IMR-90 (cell line): ENCODE results near the gene DENND6B. TPM values are rescaled to one million over a fixed set of nuclear protein-coding genes. Genes with fewer than 3 reads are reported as not detected.
"Not testable (repeated sequence)": the region's sequence is repeated elsewhere in the genome, so short reads cannot be mapped to it uniquely, and the experiment has no call there.

Experiments used
- ATAC-seq: fragments of 200-7000 bp; cut with Tn5 transposase; 2 replicates; pipeline ENCODE4 v1.9.1; 2020; ENCODE audit warnings: low read depth, mild to moderate bottlenecking, moderate library complexity
- BruUV-seq: library from RNA; stranded (reverse); fragments of 400-500 nt; replicated peaks from 2 replicates; lab custom pipeline; 2021; lab: Mats Ljungman, UMichigan
- CTCF ChIA-PET: fragments of 300-600 bp; formaldehyde crosslinking; extraction: SDS; loops from one replicate; lab custom pipeline; 2021; ENCODE audit warnings: antibody characterized with exemption; lab: Yijun Ruan, JAX
- POLR2A ChIA-PET: fragments of 300-600 bp; sonication (Branson Sonifier 250); formaldehyde crosslinking; loops from one replicate; lab custom pipeline; 2022; ENCODE audit warnings: antibody characterized with exemption; ENCODE audit not compliant: unreplicated experiment; lab: Charles Lee
- DNase-seq: peaks from one replicate; pipeline ENCODE4 v3.0.0; 2013
- H2AFZ ChIP-seq: replicated peaks from 2 replicates; pipeline ENCODE3; 2013; ENCODE audit warnings: low read length, mild to moderate bottlenecking; ENCODE audit not compliant: poor library complexity
- H2AK5ac ChIP-seq: 2 replicates; pipeline ENCODE4 v1.6.1; 2013; ENCODE audit warnings: low read depth, low read length, inconsistent platforms
- H2AK9ac ChIP-seq: replicated peaks from 2 replicates; pipeline ENCODE3; 2013; ENCODE audit warnings: mild to moderate bottlenecking, low read depth, low read length, moderate library complexity; ENCODE audit not compliant: poor library complexity
- H2BK120ac ChIP-seq: 2 replicates; pipeline ENCODE4 v1.6.1; 2013; ENCODE audit warnings: low read depth, low read length, inconsistent platforms
- H2BK15ac ChIP-seq: 3 replicates; pipeline ENCODE4 v1.6.1; 2013; ENCODE audit warnings: low read depth, low read length, inconsistent platforms
- H2BK20ac ChIP-seq: 2 replicates; pipeline ENCODE4 v1.6.1; 2013; ENCODE audit warnings: low read depth, mild to moderate bottlenecking, inconsistent platforms, low read length, moderate library complexity
- H2BK5ac ChIP-seq: 2 replicates; pipeline ENCODE4 v1.6.1; 2013; ENCODE audit warnings: mild to moderate bottlenecking, low read depth, low read length, inconsistent platforms; ENCODE audit not compliant: poor library complexity, severe bottlenecking
- H3K14ac ChIP-seq: replicated peaks from 2 replicates; pipeline ENCODE4 v1.6.1; 2013; ENCODE audit warnings: low read depth, low read length, inconsistent platforms
- H3K18ac ChIP-seq: 2 replicates; pipeline ENCODE4 v1.6.1; 2013; ENCODE audit warnings: low read depth, low read length, control low read depth
- H3K23ac ChIP-seq: 2 replicates; pipeline ENCODE4 v1.6.1; 2013; ENCODE audit warnings: low read depth, low read length, inconsistent platforms
- H3K27ac ChIP-seq: 2 replicates; pipeline ENCODE4 v1.5.1; 2013; ENCODE audit warnings: mild to moderate bottlenecking, control low read depth, low read length; ENCODE audit not compliant: insufficient read depth
- H3K27me3 ChIP-seq: 2 replicates; pipeline ENCODE4 v1.6.1; 2013; ENCODE audit warnings: low read length; ENCODE audit not compliant: control insufficient read depth, insufficient read depth
- H3K36me3 ChIP-seq: 2 replicates; pipeline ENCODE4 v1.6.1; 2013; ENCODE audit warnings: low read length, mixed read lengths; ENCODE audit not compliant: control insufficient read depth, insufficient read depth
- H3K4ac ChIP-seq: 2 replicates; pipeline ENCODE4 v1.6.1; 2013; ENCODE audit warnings: low read depth, low read length, inconsistent platforms
- H3K4me1 ChIP-seq: 2 replicates; pipeline ENCODE4 v1.6.1; 2013; ENCODE audit warnings: low read length, mixed read lengths; ENCODE audit not compliant: control insufficient read depth, insufficient read depth
- H3K4me2 ChIP-seq: 2 replicates; pipeline ENCODE4 v1.6.1; 2013; ENCODE audit warnings: low read depth, mild to moderate bottlenecking, control low read depth, low read length, moderate library complexity
- H3K4me3 ChIP-seq: 2 replicates; pipeline ENCODE4 v1.5.1; 2013; ENCODE audit warnings: low read depth, mild to moderate bottlenecking, control low read depth, low read length, moderate library complexity; ENCODE audit not compliant: insufficient read depth
- H3K56ac ChIP-seq: 2 replicates; pipeline ENCODE4 v1.6.1; 2013; ENCODE audit warnings: low read length, inconsistent platforms; ENCODE audit not compliant: insufficient read depth; ENCODE audit errors: extremely low read depth
- H3K79me1 ChIP-seq, 2 experiments: 2 replicates each; pipeline ENCODE4 v1.6.1; 2013; ENCODE audit warnings: low read length in 2 of 2, inconsistent platforms in 1 of 2, low read depth in 1 of 2
- H3K9ac ChIP-seq: 2 replicates; pipeline ENCODE4 v1.6.1; 2013; ENCODE audit warnings: low read depth, low read length, control low read depth
- H3K9me1 ChIP-seq: 2 replicates; pipeline ENCODE4 v1.6.1; 2013; ENCODE audit warnings: low read length, inconsistent platforms; ENCODE audit not compliant: insufficient read depth
- H3K9me3 ChIP-seq: 2 replicates; pipeline ENCODE4 v1.6.1; 2013; ENCODE audit warnings: low read length; ENCODE audit not compliant: control insufficient read depth, insufficient read depth
- H4K20me1 ChIP-seq: 2 replicates; pipeline ENCODE4 v1.6.1; 2013; ENCODE audit warnings: low read length, inconsistent platforms; ENCODE audit not compliant: insufficient read depth
- H4K5ac ChIP-seq: 2 replicates; pipeline ENCODE4 v1.6.1; 2013; ENCODE audit warnings: mild to moderate bottlenecking, low read depth, low read length, control low read depth
- H4K8ac ChIP-seq, 2 experiments: 2 replicates each; pipeline ENCODE4 v1.6.1; 2013; ENCODE audit warnings: low read depth in 2 of 2, low read length in 2 of 2, control low read depth in 1 of 2, inconsistent platforms in 1 of 2
- H4K91ac ChIP-seq: 2 replicates; pipeline ENCODE4 v1.6.1; 2013; ENCODE audit warnings: low read depth, low read length, inconsistent platforms; ENCODE audit not compliant: insufficient read depth
- WGBS, 2 experiments: methylation state at CpG; one replicate each; pipeline versions ENCODE4 v1.1.5 to v1.1.7; 2013; ENCODE audit warnings: missing lambda C conversion rate in 2 of 2; ENCODE audit not compliant: insufficient read length in 1 of 2; ENCODE audit errors: extremely low coverage in 2 of 2; 5-methylcytosine and 5-hydroxymethylcytosine counted together
- dilution Hi-C: fragments of 300-500 bp; cut with HindIII; formaldehyde crosslinking; loops from one replicate; pipeline ENCODE4 v1.14.3; 2018; ENCODE audit warnings: low sequenced_read_pairs; ENCODE audit not compliant: unreplicated experiment
- in situ Hi-C: fragments of 300-500 bp; cut with MboI; formaldehyde crosslinking; loops from 3 replicates; pipeline ENCODE4 v1.14.3; 2019; ENCODE audit warnings: low sequenced_read_pairs, inconsistent platforms, mixed read lengths
- intact Hi-C: fragments of 100-400 bp; cut with micrococcal nuclease; formaldehyde crosslinking; loops from 2 replicates; pipeline ENCODE4 v1.10.0; 2022
- polyA plus RNA-seq, 3 experiments: library from polyadenylated mRNA; depleted of rRNA; stranded (reverse); fragments of >200 nt; gene quantifications; 2 replicates each; pipeline ENCODE4 v1.2.3, GENCODE V29; 2012; ENCODE audit warnings: low replicate concordance in 1 of 3
- total RNA-seq: library from RNA; depleted of rRNA; stranded (reverse); fragments of >200 nt; gene quantifications from 2 replicates; pipeline ENCODE4 v1.2.3, GENCODE V29; 2012

DENND6B gene
- total and polyA plus RNA-seq, 2 of the 4 experiments (the other 2 are of a cell fraction) = 0.36 to 4.9 TPM

GRCh38 chr22:50273781-50274180 lies 53.0 kb downstream of the DENND6B start:
- DNase-seq, H3K9me3 ChIP-seq, H4K8ac ChIP-seq, CTCF ChIA-PET, H3K27me3 ChIP-seq, H2AK5ac ChIP-seq, ATAC-seq, dilution Hi-C loops, POLR2A ChIA-PET, H2BK5ac ChIP-seq, H2BK15ac ChIP-seq, H3K18ac ChIP-seq, H3K9ac ChIP-seq, H3K4me3 ChIP-seq, BruUV-seq, H3K9me1 ChIP-seq, H3K14ac ChIP-seq, H3K56ac ChIP-seq, H4K5ac ChIP-seq, H4K91ac ChIP-seq, H2AK9ac ChIP-seq, H3K23ac ChIP-seq, H3K4ac ChIP-seq, H2BK20ac ChIP-seq, H2AFZ ChIP-seq, H3K4me2 ChIP-seq, H3K27ac ChIP-seq, H2BK120ac ChIP-seq: not testable (repeated sequence)
- Histone ChIP-seq H3K79me1 (peaks cover 0 to 16% of the 10 kb centered on the region in 2 experiments; a peak in 1 of 4 replicates), H3K4me1 (peaks cover 11% of the 10 kb centered on the region), H4K20me1 (peaks cover 43% of the 10 kb centered on the region), H3K36me3 (peaks cover 46% of the 10 kb centered on the region)
- in situ Hi-C loops (loop anchor here (10.0 kb wide), 1 partner anchor 51 kb away; the partner anchor contains the start of gene DENND6B), intact Hi-C loops (loop anchor here (5.0 kb wide), 1 partner anchor 34 kb away; the partner anchor contains the start of gene PLXNB2)
- 88% methylated on average over 4 of the region's 10 CpGs; no CpG with 5 or more reads in 1 of the 2 experiments for WGBS, 2 experiments

GRCh38 chr22:50273352-50273751 lies 53.5 kb downstream of the DENND6B start:
- POLR2A ChIA-PET, H3K9me1 ChIP-seq, H4K5ac ChIP-seq, H2BK15ac ChIP-seq, H3K18ac ChIP-seq, H2BK5ac ChIP-seq, H3K9me3 ChIP-seq, H2AFZ ChIP-seq, BruUV-seq, H3K56ac ChIP-seq, H2BK20ac ChIP-seq, H4K91ac ChIP-seq, H3K23ac ChIP-seq, dilution Hi-C loops, H4K8ac ChIP-seq, H3K9ac ChIP-seq, H2AK9ac ChIP-seq, H3K27me3 ChIP-seq, CTCF ChIA-PET, H3K4ac ChIP-seq, H2BK120ac ChIP-seq, ATAC-seq, DNase-seq, H3K14ac ChIP-seq, H3K4me2 ChIP-seq, H3K27ac ChIP-seq, H3K4me3 ChIP-seq, H2AK5ac ChIP-seq: not testable (repeated sequence)
- no CpG with 5 or more reads among the region's 11 CpGs for WGBS, 2 experiments
- in situ Hi-C loops (loop anchor here (10.0 kb wide), 1 partner anchor 51 kb away; the partner anchor contains the start of gene DENND6B), intact Hi-C loops (loop anchor here (5.0 kb wide), 1 partner anchor 34 kb away; the partner anchor contains the start of gene PLXNB2)
- Histone ChIP-seq H3K4me1 (peaks cover 11% of the 10 kb centered on the region), H3K79me1 (peaks cover 0 to 16% of the 10 kb centered on the region in 2 experiments; a peak in 1 of 4 replicates), H4K20me1 (peaks cover 46% of the 10 kb centered on the region), H3K36me3 (peaks cover 42% of the 10 kb centered on the region)
